Inferior parietal cortex (tissue), 1 donor: ENCODE results near the gene SYNDIG1L.
"Not testable (repeated sequence)": the region's sequence is repeated elsewhere in the genome, so short reads cannot be mapped to it uniquely, and the experiment has no call there.

Experiments used
- DNase-seq: peaks from one replicate; pipeline ENCODE4 v3.0.0-alpha.2; 2016; ENCODE audit errors: extremely low spot score

The SYNDIG1L gene

GRCh38 chr14:74402401-74403251 lies 23.4 kb downstream of the SYNDIG1L start:
- no peak for DNase-seq

GRCh38 chr14:74401504-74402241 lies 24.3 kb downstream of the SYNDIG1L start:
- no peak for DNase-seq

GRCh38 chr14:74400919-74401503 lies 25.0 kb downstream of the SYNDIG1L start:
- no peak for DNase-seq

- no peak for DNase-seq
These were observed 25.9 kb downstream of the SYNDIG1L start for GRCh38 chr14:74400031-74400685.

GRCh38 chr14:74395094-74395493 lies 30.9 kb downstream of the SYNDIG1L start:
- DNase-seq = no peak

- no peak for DNase-seq
These were observed 31.5 kb downstream of the SYNDIG1L start for GRCh38 chr14:74394549-74394948.

GRCh38 chr14:74392616-74393570 lies 33.1 kb downstream of the SYNDIG1L start:
- no peak for DNase-seq

GRCh38 chr14:74391479-74391878 lies 34.5 kb downstream of the SYNDIG1L start:
- no peak for DNase-seq

- not testable (repeated sequence) for DNase-seq
These were observed 35.5 kb downstream of the SYNDIG1L start for GRCh38 chr14:74390505-74390904.

- DNase-seq = no peak
These were observed 36.0 kb downstream of the SYNDIG1L start for GRCh38 chr14:74389980-74390379.

GRCh38 chr14:74382231-74382630 lies 43.8 kb downstream of the SYNDIG1L start:
- DNase-seq = no peak

GRCh38 chr14:74381571-74381970 lies 44.4 kb downstream of the SYNDIG1L start:
- not testable (repeated sequence) for DNase-seq

GRCh38 chr14:74380845-74381244 lies 45.2 kb downstream of the SYNDIG1L start:
- no peak for DNase-seq

- DNase-seq = no peak
These were observed 45.8 kb downstream of the SYNDIG1L start for GRCh38 chr14:74380172-74380571.

- DNase-seq = no peak
These were observed 47.9 kb downstream of the SYNDIG1L start for GRCh38 chr14:74377976-74378690.

- no peak for DNase-seq
These were observed 57.6 kb downstream of the SYNDIG1L start for GRCh38 chr14:74368441-74368840.

GRCh38 chr14:74368026-74368425 lies 58.0 kb downstream of the SYNDIG1L start:
- no peak for DNase-seq

- DNase-seq = peak; percentile 14
These were observed 61.6 kb downstream of the SYNDIG1L start for GRCh38 chr14:74364271-74364880.

- DNase-seq = peak; percentile 80
These were observed 63.6 kb downstream of the SYNDIG1L start for GRCh38 chr14:74362361-74362915.
